ENCODE data around the gene USP10. TPM values are rescaled to one million over a fixed set of nuclear protein-coding genes. Genes with fewer than 3 reads are reported as not detected.
"Not testable (repeated sequence)": the region's sequence is repeated elsewhere in the genome, so short reads cannot be mapped to it uniquely, and the experiment has no call there.

USP10 gene
- total and polyA plus RNA-seq, 5 donors = 25.8 to 66.5 (median 61.9) TPM

- Histone ChIP-seq H3K27ac (ENCODE audit: low read length) (peak overlapping the region; percentile 50), H3K4me3 (ENCODE audit: low read length) (peak overlapping the region; percentile 8), H3K27me3 (ENCODE audit: control insufficient read depth, insufficient read depth) (no peaks in the 10 kb centered on the region), H3K9me3 (ENCODE audit: control insufficient read depth, low read length) (no peaks in the 10 kb centered on the region), H3K4me1 (ENCODE audit: control insufficient read depth, insufficient read depth, low read length) (no peaks in the 10 kb centered on the region)
- intact Hi-C loops (cut with DNase I) = loop anchor here (5.0 to 10.0 kb wide), 7 partner anchors 55 to 218 kb away; no protein-coding TSS in a partner anchor
- WGBS = 32% methylated on average over 7 of the region's 7 CpGs
- ATAC-seq (no peak), DNase-seq (no peak)
These were observed 30.0 kb downstream of the USP10 start for GRCh38 chr16:84729716-84730320.

- peak; percentile 52 to 71 (median 67) for DNase-seq
- Histone ChIP-seq H3K9me3 (ENCODE audit: control insufficient read depth, low read length) (no peaks in the 10 kb centered on the region), H3K4me3 (ENCODE audit: low read length) (no peak overlapping the region), H3K4me1 (ENCODE audit: control insufficient read depth, insufficient read depth, low read length) (no peaks in the 10 kb centered on the region), H3K27me3 (ENCODE audit: control insufficient read depth, insufficient read depth) (no peaks in the 10 kb centered on the region), H3K27ac (ENCODE audit: low read length) (no peak overlapping the region)
- WGBS = 27% methylated on average over 9 of the region's 9 CpGs
- intact Hi-C loops (cut with DNase I) = no loop called here
- peak; percentile 81 to 87 for ATAC-seq
These were observed 30.8 kb downstream of the USP10 start for GRCh38 chr16:84730406-84731106.

GRCh38 chr16:84732332-84732673 is 32.5 kb downstream of the USP10 start:
- H3K27me3 ChIP-seq (ENCODE audit: control insufficient read depth, insufficient read depth); DNase-seq; H3K9me3 ChIP-seq (ENCODE audit: control insufficient read depth, low read length); intact Hi-C loops (cut with DNase I); ATAC-seq; H3K4me1 ChIP-seq (ENCODE audit: control insufficient read depth, insufficient read depth, low read length); H3K27ac ChIP-seq (ENCODE audit: low read length); H3K4me3 ChIP-seq (ENCODE audit: low read length): not testable (repeated sequence)
- WGBS = 96% methylated on average over 13 of the region's 13 CpGs

- intact Hi-C loops (cut with DNase I) = no loop called here
- no peak for ATAC-seq
- no peak overlapping the region for H3K4me3 ChIP-seq (ENCODE audit: low read length)
These were observed 33.0 kb downstream of the USP10 start for GRCh38 chr16:84732674-84733352.

GRCh38 chr16:84735849-84736586 is 36.2 kb downstream of the USP10 start:
- no peak overlapping the region for H3K27ac ChIP-seq (ENCODE audit: low read length)
- intact Hi-C loops (cut with DNase I) = loop anchor here in 1 of 4 donors (2.0 kb wide), 1 partner anchor 225 kb away; no protein-coding TSS in a partner anchor
- ATAC-seq = no peak
- H3K9me3 ChIP-seq (ENCODE audit: control insufficient read depth, low read length) = no peaks in the 10 kb centered on the region
- H3K4me3 ChIP-seq (ENCODE audit: low read length) = no peak overlapping the region
- WGBS = 79% methylated on average over 17 of the region's 17 CpGs
- peaks cover 4% of the 10 kb centered on the region for H3K4me1 ChIP-seq (ENCODE audit: control insufficient read depth, insufficient read depth, low read length)
- DNase-seq = no peak
- no peaks in the 10 kb centered on the region for H3K27me3 ChIP-seq (ENCODE audit: control insufficient read depth, insufficient read depth)

More at GRCh38 chr16:84732674-84733352, 33.0 kb downstream of the USP10 start:
- WGBS = 82% methylated on average over 9 of the region's 9 CpGs
- Histone ChIP-seq H3K4me1 (ENCODE audit: control insufficient read depth, insufficient read depth, low read length) (no peaks in the 10 kb centered on the region), H3K27ac (ENCODE audit: low read length) (no peak overlapping the region), H3K9me3 (ENCODE audit: control insufficient read depth, low read length) (no peaks in the 10 kb centered on the region), H3K27me3 (ENCODE audit: control insufficient read depth, insufficient read depth) (no peaks in the 10 kb centered on the region)
- DNase-seq = no peak

GRCh38 chr16:84737192-84738011 is 37.6 kb downstream of the USP10 start:
- H3K27ac ChIP-seq (ENCODE audit: low read length) = no peak overlapping the region
- no peak overlapping the region for H3K4me3 ChIP-seq (ENCODE audit: low read length)
- WGBS = 84% methylated on average over 12 of the region's 12 CpGs
- H3K4me1 ChIP-seq (ENCODE audit: control insufficient read depth, insufficient read depth, low read length) = peaks cover 12% of the 10 kb centered on the region
- H3K27me3 ChIP-seq (ENCODE audit: control insufficient read depth, insufficient read depth) = no peaks in the 10 kb centered on the region
- no peak for DNase-seq
- peak; percentile 25 to 32 for ATAC-seq
- no peaks in the 10 kb centered on the region for H3K9me3 ChIP-seq (ENCODE audit: control insufficient read depth, low read length)
- intact Hi-C loops (cut with DNase I) = loop anchor here in 1 of 4 donors (2.0 kb wide), 1 partner anchor 227 kb away; no protein-coding TSS in a partner anchor

GRCh38 chr16:84738255-84739038 is 38.6 kb downstream of the USP10 start:
- intact Hi-C loops (cut with DNase I) = no loop called here
- Histone ChIP-seq H3K4me1 (ENCODE audit: control insufficient read depth, insufficient read depth, low read length) (peaks cover 14% of the 10 kb centered on the region), H3K9me3 (ENCODE audit: control insufficient read depth, low read length) (no peaks in the 10 kb centered on the region), H3K27me3 (ENCODE audit: control insufficient read depth, insufficient read depth) (no peaks in the 10 kb centered on the region), H3K4me3 (ENCODE audit: low read length) (no peak overlapping the region), H3K27ac (ENCODE audit: low read length) (no peak overlapping the region)
- peak; percentile 69 to 86 (median 78) for DNase-seq
- ATAC-seq = peak; percentile 71 to 74
- WGBS = 31% methylated on average over 8 of the region's 8 CpGs

GRCh38 chr16:84739349-84740124 is 39.7 kb downstream of the USP10 start:
- no peak for ATAC-seq
- intact Hi-C loops (cut with DNase I) = no loop called here
- H3K27me3 ChIP-seq (ENCODE audit: control insufficient read depth, insufficient read depth) = no peaks in the 10 kb centered on the region
- WGBS = 82% methylated on average over 7 of the region's 7 CpGs
- no peak for DNase-seq
- no peaks in the 10 kb centered on the region for H3K9me3 ChIP-seq (ENCODE audit: control insufficient read depth, low read length)
- peaks cover 14% of the 10 kb centered on the region for H3K4me1 ChIP-seq (ENCODE audit: control insufficient read depth, insufficient read depth, low read length)
- H3K4me3 ChIP-seq (ENCODE audit: low read length) = no peak overlapping the region
- H3K27ac ChIP-seq (ENCODE audit: low read length) = no peak overlapping the region

- H3K4me1 ChIP-seq (ENCODE audit: control insufficient read depth, insufficient read depth, low read length) = peaks cover 14% of the 10 kb centered on the region
- no peaks in the 10 kb centered on the region for H3K9me3 ChIP-seq (ENCODE audit: control insufficient read depth, low read length)
- intact Hi-C loops (cut with DNase I) = no loop called here
- no peaks in the 10 kb centered on the region for H3K27me3 ChIP-seq (ENCODE audit: control insufficient read depth, insufficient read depth)
- 56% methylated on average over 5 of the region's 5 CpGs for WGBS
- no peak overlapping the region for H3K4me3 ChIP-seq (ENCODE audit: low read length)
- DNase-seq (no peak), ATAC-seq (no peak)
- H3K27ac ChIP-seq (ENCODE audit: low read length) = no peak overlapping the region
These were observed 40.9 kb downstream of the USP10 start for GRCh38 chr16:84740596-84741116.
